Sigmoid colon (tissue), 4 donors: ENCODE data around the gene KIF3B.

Experiments
- EP300 ChIP-seq, 4 donors: sonication (generic); formaldehyde crosslinking; IDR thresholded peaks; one replicate each; pipeline ENCODE4 v1.6.1; 2017; ENCODE audit warnings: antibody characterized with exemption in 4 of 4
- POLR2A ChIP-seq, 2 donors: fragments of 450-650 bp; IDR thresholded peaks; one replicate each; pipeline ENCODE4 v1.6.1; 2016; ENCODE audit warnings: antibody characterized with exemption in 2 of 2, mild to moderate bottlenecking in 2 of 2, moderate library complexity in 2 of 2
- TF ChIP-seq, protein P1 (sequence below), 4 experiments: fragments of 450-650 bp in 3 of 4; fragments of 200-600 bp in 1 of 4; IDR thresholded peaks; one replicate each; pipeline ENCODE4 v1.5.1; 2016 to 2019; ENCODE audit warnings: antibody characterized with exemption in 4 of 4, mild to moderate bottlenecking in 3 of 4, moderate library complexity in 2 of 4

DNA sequence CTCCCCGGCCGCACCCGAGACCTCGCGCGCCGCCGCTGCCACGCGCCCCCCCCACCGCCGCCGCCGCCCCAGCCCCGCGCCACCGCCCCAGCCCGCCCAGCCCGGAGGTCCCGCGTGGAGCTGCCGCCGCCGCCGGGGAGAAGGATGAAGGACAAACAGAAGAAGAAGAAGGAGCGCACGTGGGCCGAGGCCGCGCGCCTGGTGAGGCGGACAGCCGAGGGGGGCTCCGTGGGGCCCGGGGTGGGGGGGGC, 81.1 kb downstream of the KIF3B start:
- TF ChIP-seq, protein P1, sequence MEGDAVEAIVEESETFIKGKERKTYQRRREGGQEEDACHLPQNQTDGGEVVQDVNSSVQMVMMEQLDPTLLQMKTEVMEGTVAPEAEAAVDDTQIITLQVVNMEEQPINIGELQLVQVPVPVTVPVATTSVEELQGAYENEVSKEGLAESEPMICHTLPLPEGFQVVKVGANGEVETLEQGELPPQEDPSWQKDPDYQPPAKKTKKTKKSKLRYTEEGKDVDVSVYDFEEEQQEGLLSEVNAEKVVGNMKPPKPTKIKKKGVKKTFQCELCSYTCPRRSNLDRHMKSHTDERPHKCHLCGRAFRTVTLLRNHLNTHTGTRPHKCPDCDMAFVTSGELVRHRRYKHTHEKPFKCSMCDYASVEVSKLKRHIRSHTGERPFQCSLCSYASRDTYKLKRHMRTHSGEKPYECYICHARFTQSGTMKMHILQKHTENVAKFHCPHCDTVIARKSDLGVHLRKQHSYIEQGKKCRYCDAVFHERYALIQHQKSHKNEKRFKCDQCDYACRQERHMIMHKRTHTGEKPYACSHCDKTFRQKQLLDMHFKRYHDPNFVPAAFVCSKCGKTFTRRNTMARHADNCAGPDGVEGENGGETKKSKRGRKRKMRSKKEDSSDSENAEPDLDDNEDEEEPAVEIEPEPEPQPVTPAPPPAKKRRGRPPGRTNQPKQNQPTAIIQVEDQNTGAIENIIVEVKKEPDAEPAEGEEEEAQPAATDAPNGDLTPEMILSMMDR (IDR thresholded peaks at IDR 0.05) = no peak
- TF ChIP-seq POLR2A (IDR thresholded peaks at IDR 0.05) (no peak), EP300 (IDR thresholded peaks at IDR 0.05) (no peak)
